ENCODE measurements around the gene TFPT.

TFPT gene

GRCh38 chr19:54077334-54077733 lies 38.1 kb downstream of the TFPT start:
- H3K27ac Mint-ChIP-seq: no peak overlapping the region
- H3K4me3 Mint-ChIP-seq: no peak overlapping the region
- H3K9me3 Mint-ChIP-seq: no peaks in the 10 kb centered on the region
- H3K4me1 Mint-ChIP-seq: no peaks in the 10 kb centered on the region
- peaks cover 2% of the 10 kb centered on the region for H3K27me3 Mint-ChIP-seq
- no peaks in the 10 kb centered on the region for H3K36me3 Mint-ChIP-seq

DNA sequence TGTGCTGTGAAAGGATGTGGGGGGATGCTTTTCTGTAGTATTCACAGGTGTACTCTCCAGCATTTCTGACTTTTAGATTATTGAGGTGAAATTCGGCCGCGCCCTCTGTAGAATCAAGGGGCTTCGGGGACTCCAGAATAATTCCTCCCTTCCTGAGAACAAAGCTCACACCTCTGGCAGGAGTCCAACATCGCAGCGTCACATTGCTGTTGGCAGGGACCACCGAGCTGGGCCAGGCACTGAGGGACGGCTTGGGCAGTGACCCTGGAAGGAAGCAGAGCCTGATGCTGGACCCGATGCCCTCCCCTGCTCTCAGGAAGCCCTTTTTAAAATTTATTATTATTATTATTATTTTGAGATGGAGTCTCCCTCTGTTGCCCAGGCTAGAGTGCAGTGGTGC lies 40.6 kb downstream of the TFPT start:
- no peak overlapping the region for H3K27ac Mint-ChIP-seq
- H3K4me1 Mint-ChIP-seq: no peaks in the 10 kb centered on the region
- no peak overlapping the region for H3K4me3 Mint-ChIP-seq
- no peaks in the 10 kb centered on the region for H3K36me3 Mint-ChIP-seq
- H3K9me3 Mint-ChIP-seq: no peaks in the 10 kb centered on the region
- H3K27me3 Mint-ChIP-seq: peaks cover 2% of the 10 kb centered on the region

- Mint-ChIP-seq H3K27ac (no peak overlapping the region), H3K4me1 (no peaks in the 10 kb centered on the region), H3K36me3 (no peaks in the 10 kb centered on the region), H3K27me3 (no peaks in the 10 kb centered on the region), H3K4me3 (no peak overlapping the region), H3K9me3 (no peaks in the 10 kb centered on the region)
Measured at GRCh38 chr19:54073829-54074228, 41.6 kb downstream of the TFPT start.

DNA sequence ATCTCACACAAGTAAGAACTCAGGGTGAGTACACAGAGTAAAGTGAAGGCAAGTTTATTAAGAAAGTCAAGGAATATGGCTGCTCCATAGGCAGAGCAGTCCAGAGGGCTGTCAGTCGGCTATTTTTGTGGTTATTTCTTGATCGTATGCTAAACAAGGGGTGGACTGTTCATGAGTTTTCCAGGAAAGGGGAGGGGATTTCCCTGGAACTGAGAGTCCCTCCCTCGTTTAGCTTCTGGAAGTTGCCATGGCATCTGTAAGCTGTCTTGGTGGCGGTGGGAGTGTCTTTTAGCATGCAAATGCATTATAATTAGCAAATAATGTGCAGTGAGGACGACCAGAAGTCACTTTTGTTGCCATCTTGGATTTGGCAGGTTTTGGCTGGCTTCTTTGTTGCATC lies 46.0 kb downstream of the TFPT start:
- H3K4me3 Mint-ChIP-seq: no peak overlapping the region

GRCh38 chr19:54063350-54064116 lies 51.9 kb downstream of the TFPT start, which contains the start of gene VSTM1:
TSS of gene VSTM1 (minus strand) at chr19:54063897. CDS start at chr19:54063777, 120 bp downstream.
- H3K4me3 Mint-ChIP-seq: no peak within 1 kb of the TSS
- no peaks in the 10 kb centered on the region for H3K9me3 Mint-ChIP-seq
- H3K27ac Mint-ChIP-seq: no peak within 1 kb of the TSS
- no peaks in the 10 kb centered on the region for H3K4me1 Mint-ChIP-seq
- H3K27me3 Mint-ChIP-seq: peaks cover 4% of the 10 kb centered on the region
- H3K36me3 Mint-ChIP-seq: no peaks in the 10 kb centered on the region

More for the DNA sequence above, 46.0 kb downstream of the TFPT start:
- Mint-ChIP-seq H3K27me3 (peaks cover 4% of the 10 kb centered on the region), H3K4me1 (no peaks in the 10 kb centered on the region), H3K27ac (no peak overlapping the region), H3K36me3 (no peaks in the 10 kb centered on the region), H3K9me3 (no peaks in the 10 kb centered on the region)

- Mint-ChIP-seq H3K4me1 (no peaks in the 10 kb centered on the region), H3K4me3 (no peak overlapping the region), H3K27ac (no peak overlapping the region), H3K9me3 (no peaks in the 10 kb centered on the region), H3K36me3 (no peaks in the 10 kb centered on the region), H3K27me3 (peaks cover 4% of the 10 kb centered on the region)
Measured at GRCh38 chr19:54062643-54063042, 52.8 kb downstream of the TFPT start.
